SU-DHL-6 (cell line): Measurements from ENCODE around the gene MGP.

Source experiments
- H2AFZ ChIP-seq: fragments of 200-600 bp; sonication (generic); 2 replicates; pipeline ENCODE4 v1.6.1; 2014; ENCODE audit warnings: low read depth, mild to moderate bottlenecking, moderate library complexity, mixed read lengths, antibody characterized with exemption, low read length; ENCODE audit not compliant: severe bottlenecking
- H3F3A ChIP-seq: fragments of 200-600 bp; shearing (Covaris generic); 2 replicates; pipeline ENCODE4 v1.6.0; 2016; ENCODE audit warnings: antibody characterized with exemption, mild to moderate bottlenecking; ENCODE audit not compliant: insufficient read depth
- H3K27ac ChIP-seq: fragments of 200-600 bp; sonication (generic); 2 replicates; pipeline ENCODE4 v1.5.1; 2016; ENCODE audit warnings: low read depth, mild to moderate bottlenecking, low read length, moderate library complexity, mixed read lengths
- H3K27me3 ChIP-seq: fragments of 200-600 bp; sonication (generic), shearing (Covaris generic); 2 replicates; pipeline ENCODE4 v1.6.0; 2014; ENCODE audit warnings: mild to moderate bottlenecking, low read length
- H3K36me3 ChIP-seq: fragments of 200-600 bp; sonication (generic); 2 replicates; pipeline ENCODE4 v1.6.1; 2014; ENCODE audit warnings: mild to moderate bottlenecking, low read length, mixed read lengths
- H3K4me2 ChIP-seq: fragments of 300-600, 200-600 bp; shearing (Covaris generic), sonication (generic); 2 replicates; pipeline ENCODE4 v1.6.0; 2014; ENCODE audit warnings: low read length, low read depth, mild to moderate bottlenecking; ENCODE audit not compliant: poor library complexity, severe bottlenecking
- H3K4me3 ChIP-seq: fragments of 200-600 bp; sonication (generic); 2 replicates; pipeline ENCODE4 v1.5.1; 2014; ENCODE audit warnings: antibody characterized with exemption, low read length, mild to moderate bottlenecking, mixed read lengths; ENCODE audit not compliant: insufficient read depth, poor library complexity, severe bottlenecking
- H3K79me2 ChIP-seq: fragments of 200-600 bp; sonication (generic); 2 replicates; pipeline ENCODE4 v1.6.1; 2014; ENCODE audit warnings: mild to moderate bottlenecking, low read length, moderate library complexity; ENCODE audit not compliant: insufficient read depth
- H3K9ac ChIP-seq: fragments of 200-600 bp; sonication (generic); 2 replicates; pipeline ENCODE4 v1.7.0; 2014; ENCODE audit warnings: mild to moderate bottlenecking, low read length
- H3K9me2 ChIP-seq: fragments of 200-600 bp; sonication (generic); replicated peaks from 2 replicates; pipeline ENCODE4 v1.6.1; 2014; ENCODE audit warnings: low read length; ENCODE audit not compliant: insufficient read depth
- H3K9me3 ChIP-seq: fragments of 200-600 bp; sonication (generic); 2 replicates; pipeline ENCODE4 v1.6.1; 2014; ENCODE audit warnings: low read length, mixed read lengths; ENCODE audit not compliant: insufficient read depth
- H4K20me1 ChIP-seq: fragments of 200-600 bp; sonication (generic); 2 replicates; pipeline ENCODE4 v1.6.1; 2014; ENCODE audit warnings: low read depth, mild to moderate bottlenecking, antibody characterized with exemption, low read length, moderate library complexity, mixed read lengths
- EZH2phosphoT487 ChIP-seq: fragments of 200-600 bp; sonication (generic), shearing (Covaris generic); conservative IDR thresholded peaks from 2 replicates; pipeline ENCODE4 v1.6.1; 2018; ENCODE audit warnings: mild to moderate bottlenecking, antibody characterized with exemption, low read length, moderate library complexity, mixed read lengths
- TF ChIP-seq, protein P1 (sequence below): fragments of 200-600 bp; sonication (generic); IDR thresholded peaks from one replicate; pipeline ENCODE4 v1.5.1; 2017; ENCODE audit warnings: antibody characterized with exemption, mild to moderate bottlenecking, low read length, moderate library complexity; ENCODE audit not compliant: insufficient read depth, poor library complexity, severe bottlenecking

Gene MGP

DNA sequence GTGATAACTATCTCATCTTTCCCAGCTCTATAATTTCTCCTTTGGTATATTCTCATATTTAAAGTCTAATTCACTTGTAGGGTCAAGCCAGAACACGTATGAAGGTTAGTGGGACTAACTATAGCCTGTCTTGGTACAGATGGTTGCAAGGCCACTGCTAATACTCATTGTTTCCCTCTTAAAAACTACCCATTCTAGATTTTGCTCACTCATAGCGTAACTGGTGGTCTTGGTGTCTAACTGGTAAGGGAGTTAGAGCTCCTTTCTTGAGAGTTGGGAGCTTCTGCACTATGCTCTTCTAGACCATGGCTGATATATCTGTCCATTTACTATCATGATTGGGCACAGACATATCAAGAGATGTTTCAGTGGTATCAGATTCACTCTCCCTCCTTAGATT, 8.8 kb downstream of the MGP start:
- no peak overlapping the region for H3K27ac ChIP-seq
- no peak overlapping the region for H2AFZ ChIP-seq
- H3K9ac ChIP-seq = no peak overlapping the region
- no peak overlapping the region for H3K4me2 ChIP-seq
- H3K4me3 ChIP-seq = no peak overlapping the region
- no peaks in the 10 kb centered on the region for H3K36me3 ChIP-seq
- TF ChIP-seq EZH2phosphoT487 = no peak
- TF ChIP-seq, protein P1, sequence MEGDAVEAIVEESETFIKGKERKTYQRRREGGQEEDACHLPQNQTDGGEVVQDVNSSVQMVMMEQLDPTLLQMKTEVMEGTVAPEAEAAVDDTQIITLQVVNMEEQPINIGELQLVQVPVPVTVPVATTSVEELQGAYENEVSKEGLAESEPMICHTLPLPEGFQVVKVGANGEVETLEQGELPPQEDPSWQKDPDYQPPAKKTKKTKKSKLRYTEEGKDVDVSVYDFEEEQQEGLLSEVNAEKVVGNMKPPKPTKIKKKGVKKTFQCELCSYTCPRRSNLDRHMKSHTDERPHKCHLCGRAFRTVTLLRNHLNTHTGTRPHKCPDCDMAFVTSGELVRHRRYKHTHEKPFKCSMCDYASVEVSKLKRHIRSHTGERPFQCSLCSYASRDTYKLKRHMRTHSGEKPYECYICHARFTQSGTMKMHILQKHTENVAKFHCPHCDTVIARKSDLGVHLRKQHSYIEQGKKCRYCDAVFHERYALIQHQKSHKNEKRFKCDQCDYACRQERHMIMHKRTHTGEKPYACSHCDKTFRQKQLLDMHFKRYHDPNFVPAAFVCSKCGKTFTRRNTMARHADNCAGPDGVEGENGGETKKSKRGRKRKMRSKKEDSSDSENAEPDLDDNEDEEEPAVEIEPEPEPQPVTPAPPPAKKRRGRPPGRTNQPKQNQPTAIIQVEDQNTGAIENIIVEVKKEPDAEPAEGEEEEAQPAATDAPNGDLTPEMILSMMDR = no peak
- no peaks in the 10 kb centered on the region for H3K27me3 ChIP-seq
- no peaks in the 10 kb centered on the region for H4K20me1 ChIP-seq
- no peaks in the 10 kb centered on the region for H3K79me2 ChIP-seq
- no peaks in the 10 kb centered on the region for H3K9me2 ChIP-seq
- no peaks in the 10 kb centered on the region for H3K9me3 ChIP-seq
- no peaks in the 10 kb centered on the region for H3F3A ChIP-seq

DNA sequence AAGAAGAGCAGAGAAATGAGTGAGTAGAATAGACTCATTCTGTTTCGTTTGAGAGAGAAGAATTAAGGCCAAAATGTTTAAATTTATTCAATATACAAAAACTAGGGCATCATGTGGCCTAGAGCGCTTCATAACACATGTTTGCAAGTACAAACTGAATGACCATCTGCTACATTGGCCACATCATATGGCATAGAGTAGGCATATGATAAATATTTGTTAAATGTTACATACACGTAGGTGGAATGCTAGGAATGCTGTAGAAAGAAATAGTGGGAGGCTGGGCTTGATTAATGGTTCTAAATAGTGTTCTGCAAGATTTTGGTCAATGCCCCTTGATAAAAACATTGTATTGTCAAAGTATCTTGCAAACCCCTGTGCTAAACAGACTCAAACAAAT, 10.8 kb downstream of the MGP start:
- Histone ChIP-seq H4K20me1 (no peaks in the 10 kb centered on the region), H3K4me2 (no peak overlapping the region), H3K27me3 (no peaks in the 10 kb centered on the region), H3F3A (no peaks in the 10 kb centered on the region), H2AFZ (no peak overlapping the region), H3K9me2 (no peaks in the 10 kb centered on the region), H3K4me3 (no peak overlapping the region), H3K9me3 (no peaks in the 10 kb centered on the region), H3K27ac (no peak overlapping the region), H3K9ac (no peak overlapping the region), H3K79me2 (no peaks in the 10 kb centered on the region), H3K36me3 (no peaks in the 10 kb centered on the region)
- no peak for TF ChIP-seq EZH2phosphoT487
- TF ChIP-seq, protein P1 = no peak

GRCh38 chr12:14873440-14874185, 12.0 kb downstream of the MGP start:
- H3K4me2 ChIP-seq = no peak overlapping the region
- H3K9me2 ChIP-seq = no peaks in the 10 kb centered on the region
- H3K4me3 ChIP-seq = no peak overlapping the region
- no peaks in the 10 kb centered on the region for H3F3A ChIP-seq
- no peaks in the 10 kb centered on the region for H3K36me3 ChIP-seq
- H4K20me1 ChIP-seq = no peaks in the 10 kb centered on the region
- no peak overlapping the region for H2AFZ ChIP-seq
- TF ChIP-seq, protein P1 = no peak
- no peak for TF ChIP-seq EZH2phosphoT487
- no peaks in the 10 kb centered on the region for H3K9me3 ChIP-seq
- no peak overlapping the region for H3K27ac ChIP-seq
- no peaks in the 10 kb centered on the region for H3K27me3 ChIP-seq
- no peaks in the 10 kb centered on the region for H3K79me2 ChIP-seq
- H3K9ac ChIP-seq = no peak overlapping the region
